Hematopoietic multipotent progenitor cell treated with erythropoietin and hydrocortisone succinate and interleukin-3 and kit ligand, for 4 days (in vitro differentiated cells): ENCODE results near the gene LRRC75B.
A peak's percentile ranks its signal among the peaks of the same experiment; 100 is the strongest.
"Not testable (repeated sequence)": the region's sequence is repeated elsewhere in the genome, so short reads cannot be mapped to it uniquely, and the experiment has no call there.

ENCODE experiments used
- DNase-seq: peaks from one replicate; pipeline ENCODE4 v3.0.0-alpha.2; 2015

Gene LRRC75B

GRCh38 chr22:24552503-24553286 lies 40.2 kb downstream of the LRRC75B start:
- not testable (repeated sequence) for DNase-seq

GRCh38 chr22:24550902-24551435 lies 41.9 kb downstream of the LRRC75B start:
- DNase-seq, result peak; percentile 73

GRCh38 chr22:24550028-24550901 lies 42.6 kb downstream of the LRRC75B start:
- DNase-seq, result peak; percentile 51

- DNase-seq, result no peak
These were observed 44.1 kb downstream of the LRRC75B start for GRCh38 chr22:24548812-24549211.

GRCh38 chr22:24543679-24544243 lies 49.1 kb downstream of the LRRC75B start:
- DNase-seq, result no peak

GRCh38 chr22:24543185-24543601 lies 49.7 kb downstream of the LRRC75B start:
- no peak for DNase-seq

- peak; percentile 54 for DNase-seq
These were observed 50.2 kb downstream of the LRRC75B start for GRCh38 chr22:24542641-24543040.

- peak; percentile 82 for DNase-seq
These were observed 51.0 kb downstream of the LRRC75B start for GRCh38 chr22:24541681-24542515.

- no peak for DNase-seq
These were observed 52.4 kb downstream of the LRRC75B start for GRCh38 chr22:24540470-24540869.

GRCh38 chr22:24536089-24536488 lies 56.8 kb downstream of the LRRC75B start:
- DNase-seq, result no peak
